K562 (cell line): ENCODE results near the gene TRIM45. TPM values are rescaled to one million over a fixed set of nuclear protein-coding genes. Genes with fewer than 3 reads are reported as not detected.
A peak's percentile ranks its signal among the peaks of the same experiment; 100 is the strongest.

Experiments
- ATF4 ChIP-seq: fragments of 450-650 bp; formaldehyde crosslinking; IDR thresholded peaks from 2 replicates; pipeline ENCODE4 v1.4.0; 2022; ENCODE audit warnings: mild to moderate bottlenecking, moderate library complexity
- CAMTA2 ChIP-seq: fragments of 250-450 bp; sonication (Bioruptor Pico); conservative IDR thresholded peaks from 2 replicates; pipeline ENCODE4 v1.5.1; 2022
- CHD2 ChIP-seq: IDR thresholded peaks from 2 replicates; pipeline ENCODE4 v1.6.1; 2011; ENCODE audit warnings: low read depth, low read length
- CTBP1 ChIP-seq: fragments of 450-650 bp; IDR thresholded peaks from 2 replicates; pipeline ENCODE4 v1.6.1; 2016; ENCODE audit warnings: borderline replicate concordance
- CXXC5 ChIP-seq: fragments of 250-450 bp; sonication (Bioruptor Pico); IDR thresholded peaks from 2 replicates; pipeline ENCODE4 v1.8.0; 2022; ENCODE audit warnings: inconsistent platforms, mild to moderate bottlenecking, moderate library complexity
- DIDO1 ChIP-seq: fragments of 450-650 bp; IDR thresholded peaks from 2 replicates; pipeline ENCODE4 v1.6.1; 2016; ENCODE audit warnings: low read depth, missing biosample characterization, missing genetic modification characterization
- DMBX1 ChIP-seq: fragments of 250-450 bp; sonication (Bioruptor Pico); IDR thresholded peaks from 2 replicates; pipeline ENCODE4 v1.8.0; 2022; ENCODE audit warnings: inconsistent platforms, mild to moderate bottlenecking, moderate library complexity, borderline replicate concordance
- ETV1 ChIP-seq: fragments of 450-650 bp; conservative IDR thresholded peaks from 2 replicates; pipeline ENCODE4 v1.6.1; 2016; ENCODE audit warnings: missing genetic modification characterization, control low read depth, low read depth, missing compliant biosample characterization
- EWSR1 ChIP-seq: fragments of 450-650 bp; IDR thresholded peaks from 2 replicates; pipeline ENCODE4 v1.6.1; 2018; ENCODE audit warnings: borderline replicate concordance, mild to moderate bottlenecking, low read depth, moderate library complexity; ENCODE audit not compliant: partially characterized antibody
- GABPA ChIP-seq: fragments of 200-800 bp; sonication (Bioruptor generic); conservative IDR thresholded peaks from 2 replicates; pipeline ENCODE4 v1.6.1; 2016; ENCODE audit warnings: low read depth, missing genetic modification characterization, missing compliant biosample characterization
- HMG20A ChIP-seq: fragments of 450-650 bp; formaldehyde crosslinking; conservative IDR thresholded peaks from 2 replicates; pipeline ENCODE4 v1.4.0; 2020; ENCODE audit warnings: mild to moderate bottlenecking, mixed read lengths
- HOMEZ ChIP-seq: fragments of 250-450 bp; sonication (Bioruptor Pico); IDR thresholded peaks from 2 replicates; pipeline ENCODE4 v1.4.0; 2020; ENCODE audit warnings: mild to moderate bottlenecking, moderate library complexity
- KAT7 ChIP-seq: sonication (generic); formaldehyde crosslinking; IDR thresholded peaks from 2 replicates; pipeline ENCODE4 v1.8.0; 2022; ENCODE audit warnings: missing genetic modification reagents, mild to moderate bottlenecking, borderline replicate concordance
- MCM5 ChIP-seq: fragments of 450-650 bp; IDR thresholded peaks from 2 replicates; pipeline ENCODE4 v1.6.1; 2016; ENCODE audit warnings: low read depth
- NCOA2 ChIP-seq, 2 experiments: fragments of 450-650 bp; IDR thresholded peaks; 2 replicates each; pipeline ENCODE4 v1.6.1; 2018; ENCODE audit warnings: mild to moderate bottlenecking in 2 of 2, moderate library complexity in 1 of 2; ENCODE audit not compliant: partially characterized antibody in 2 of 2
- NCOA6 ChIP-seq: fragments of 450-650 bp; IDR thresholded peaks from 2 replicates; pipeline ENCODE4 v1.6.1; 2017; ENCODE audit warnings: mild to moderate bottlenecking
- PHF20 ChIP-seq: fragments of 450-650 bp; IDR thresholded peaks from 2 replicates; pipeline ENCODE4 v1.6.1; 2018; ENCODE audit not compliant: partially characterized antibody
- RB1 ChIP-seq: fragments of 450-650 bp; IDR thresholded peaks from 2 replicates; pipeline ENCODE4 v1.6.1; 2017; ENCODE audit warnings: low read depth, mild to moderate bottlenecking
- SMAD1 ChIP-seq: fragments of 150-350 bp; IDR thresholded peaks from 2 replicates; pipeline ENCODE4 v1.6.1; 2014; ENCODE audit warnings: low read length, low read depth; ENCODE audit not compliant: partially characterized antibody
- TBL1XR1 ChIP-seq, 2 experiments: IDR thresholded peaks; 2 replicates each; pipeline ENCODE4 v1.6.1; 2012; ENCODE audit warnings: improper control_type of control experiment in 2 of 2, low read length in 2 of 2, mild to moderate bottlenecking in 1 of 2
- TCF3 ChIP-seq: sonication (generic); formaldehyde crosslinking; IDR thresholded peaks from 2 replicates; pipeline ENCODE4 v1.4.0; 2020; ENCODE audit warnings: mild to moderate bottlenecking, missing genetic modification reagents
- XRCC4 ChIP-seq: IDR thresholded peaks from one replicate; pipeline ENCODE4 v1.6.1; 2011; ENCODE audit not compliant: insufficient read depth, insufficient read length; ENCODE audit errors: extremely low read depth
- ZFP1 ChIP-seq: fragments of 450-650 bp; formaldehyde crosslinking; IDR thresholded peaks from 2 replicates; pipeline ENCODE4 v1.4.0; 2020; ENCODE audit warnings: mild to moderate bottlenecking, mixed read lengths
- ZNF212 ChIP-seq: fragments of 450-650 bp; formaldehyde crosslinking; IDR thresholded peaks from 2 replicates; pipeline ENCODE4 v1.4.0; 2020; ENCODE audit warnings: mild to moderate bottlenecking
- ZNF277 ChIP-seq: fragments of 250-450 bp; sonication (Bioruptor Pico); IDR thresholded peaks from 2 replicates; pipeline ENCODE4 v1.8.0; 2022; ENCODE audit warnings: inconsistent platforms, mild to moderate bottlenecking, moderate library complexity, borderline replicate concordance
- ZNF583 ChIP-seq: fragments of 250-450 bp; sonication (Bioruptor Pico); IDR thresholded peaks from 2 replicates; pipeline ENCODE4 v1.4.0; 2020
- polyA plus RNA-seq, 8 experiments: library from polyadenylated mRNA; depleted of rRNA in 4 of 8; stranded (reverse) in 5 of 8; unstranded in 3 of 8; fragments of >200 nt; fragmentation: Nextera tagmentation in 2 of 8; fragmentation: Illumina TruSeq in 1 of 8; extraction: Ambion mirVana in 2 of 8; extraction: Trizol in 1 of 8; gene quantifications; 2 replicates each; pipeline versions ENCODE4 v1.2.1 to v1.2.3, GENCODE V29; 2011 to 2014; ENCODE audit warnings: inconsistent platforms in 1 of 8, missing spikeins in 1 of 8
- total RNA-seq, 7 experiments: library from RNA; depleted of rRNA in 6 of 7; stranded (reverse); fragments of >200 nt in 6 of 7; fragmentation: Illumina TruSeq in 2 of 7; extraction: Trizol in 2 of 7; gene quantifications; 2 replicates each; pipeline versions ENCODE4 v1.2.1 to v1.2.3, GENCODE V29; 2011 to 2021; ENCODE audit warnings: low replicate concordance in 1 of 7
- TF ChIP-seq, protein P1 (sequence below): IDR thresholded peaks from 2 replicates; pipeline ENCODE4 v1.6.1; 2011; ENCODE audit not compliant: insufficient read length; ENCODE audit errors: extremely low read depth

The TRIM45 gene
- total and polyA plus RNA-seq, 9 of the 15 experiments (the other 6 are each of a cell fraction or from before 2014, with no cell fraction given), result 1.9 to 6.2 (median 3.6) TPM

- TF ChIP-seq KAT7 (CRISPR knock-in tag) (no peak), DMBX1 (no peak), ATF4 (CRISPR knock-in tag) (no peak), ZFP1 (CRISPR knock-in tag) (no peak), ZNF583 (CRISPR knock-in tag) (no peak), ZNF277 (CRISPR knock-in tag) (no peak), ETV1 (no peak), NCOA6 (no peak), CAMTA2 (CRISPR knock-in tag) (no peak), TBL1XR1 (IDR thresholded peaks at IDR 0.05; ENCODE audit: low read length in 2 of 2) (no peak), EWSR1 (no peak), ZNF212 (CRISPR knock-in tag) (no peak), SMAD1 (no peak), HOMEZ (CRISPR knock-in tag) (no peak), HMG20A (CRISPR knock-in tag) (no peak), NCOA2 (IDR thresholded peaks at IDR 0.05; ENCODE audit: partially characterized antibody in 2 of 2) (no peak), MCM5 (no peak), XRCC4 (no peak), TCF3 (peak; percentile 55), CXXC5 (no peak), PHF20 (no peak), GABPA (tag) (no peak), CHD2 (no peak), DIDO1 (no peak), CTBP1 (no peak), RB1 (no peak)
- TF ChIP-seq, protein P1, sequence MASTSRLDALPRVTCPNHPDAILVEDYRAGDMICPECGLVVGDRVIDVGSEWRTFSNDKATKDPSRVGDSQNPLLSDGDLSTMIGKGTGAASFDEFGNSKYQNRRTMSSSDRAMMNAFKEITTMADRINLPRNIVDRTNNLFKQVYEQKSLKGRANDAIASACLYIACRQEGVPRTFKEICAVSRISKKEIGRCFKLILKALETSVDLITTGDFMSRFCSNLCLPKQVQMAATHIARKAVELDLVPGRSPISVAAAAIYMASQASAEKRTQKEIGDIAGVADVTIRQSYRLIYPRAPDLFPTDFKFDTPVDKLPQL, result no peak
Measured at GRCh38 chr1:117127795-117128194, 6.2 kb upstream of the TRIM45 start (continued).
